ENCODE measurements around the gene EEF1AKMT3. TPM values are rescaled to one million over a fixed set of nuclear protein-coding genes. Genes with fewer than 3 reads are reported as not detected.

EEF1AKMT3 gene
- total and polyA plus RNA-seq, 9 of the 15 experiments (the other 6 are each of a cell fraction or from before 2014, with no cell fraction given) = 4.1 to 17.2 (median 7.9) TPM

DNA sequence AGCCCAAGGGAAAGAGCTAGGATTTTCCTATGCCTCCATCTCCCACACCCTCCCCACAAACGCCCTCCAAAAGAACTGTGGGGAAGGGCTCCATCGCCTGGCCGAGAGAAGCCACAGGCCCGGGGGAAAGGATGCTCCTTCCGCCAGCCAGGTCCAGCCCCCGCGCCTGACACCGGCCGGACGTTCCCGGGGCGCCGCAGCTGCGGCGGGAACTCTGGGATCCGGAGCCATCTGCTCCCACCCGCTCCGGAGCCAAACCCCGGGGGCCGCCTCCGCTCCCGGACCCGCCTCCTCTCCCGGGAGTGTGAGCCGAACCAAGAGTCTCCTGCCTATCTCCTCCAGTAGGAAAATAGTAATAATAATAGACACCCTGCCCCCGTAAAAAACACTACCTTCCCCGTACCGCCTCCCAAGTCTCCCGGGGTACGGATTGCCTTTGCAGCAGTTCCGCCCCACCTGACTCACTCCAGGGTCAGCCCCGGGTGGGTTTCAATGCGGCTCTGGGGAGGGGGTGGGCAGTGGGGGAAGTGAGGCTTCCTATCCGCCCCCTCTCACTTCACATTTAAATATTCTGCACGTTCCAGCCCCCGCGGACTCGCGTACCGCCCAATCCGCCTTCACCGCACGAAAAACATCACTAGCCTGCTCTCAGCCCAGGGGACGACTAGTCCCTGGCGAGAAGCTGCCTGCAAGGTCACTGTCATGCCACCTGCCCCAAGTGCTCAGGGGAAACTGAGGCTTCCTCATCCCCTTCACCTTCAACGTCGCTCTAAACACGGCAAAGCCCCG lies 36.3 kb upstream of the EEF1AKMT3 start (continued):
- TF ChIP-seq HNRNPL (IDR thresholded peaks at IDR 0.05; ENCODE audit: low read depth, low read length) (no peak), ZKSCAN3 (CRISPR knock-in tag; IDR thresholded peaks at IDR 0.05) (no peak), BRD4 (IDR thresholded peaks at IDR 0.05) (no peak), ZNF696 (CRISPR knock-in tag; conservative IDR thresholded peaks at IDR 0.05) (no peak), NR4A1 (CRISPR knock-in tag; IDR thresholded peaks at IDR 0.05) (no peak), NR4A1 (tag; IDR thresholded peaks at IDR 0.05) (no peak), MEIS2 (IDR thresholded peaks at IDR 0.05; ENCODE audit: partially characterized antibody) (no peak), PHF20 (IDR thresholded peaks at IDR 0.05; ENCODE audit: partially characterized antibody) (no peak), MTA3 (IDR thresholded peaks at IDR 0.05; ENCODE audit: borderline replicate concordance) (0 out of 2 replicates have a peak, but pooled peaks have one; percentile 38), ZNF551 (CRISPR knock-in tag; IDR thresholded peaks at IDR 0.05) (no peak), MEF2A (IDR thresholded peaks at IDR 0.05; ENCODE audit: control insufficient read depth, low read depth, low read length) (no peak), PCBP2 (IDR thresholded peaks at IDR 0.05; ENCODE audit: low read depth, low read length, poor library complexity, severe bottlenecking) (no peak), ZNF12 (CRISPR knock-in tag; IDR thresholded peaks at IDR 0.05) (no peak), MAFG (tag; conservative IDR thresholded peaks at IDR 0.05) (no peak), NCOR1 (IDR thresholded peaks at IDR 0.05) (no peak), DMBX1 (CRISPR knock-in tag; IDR thresholded peaks at IDR 0.05; ENCODE audit: borderline replicate concordance) (no peak), SAP30 (IDR thresholded peaks at IDR 0.05; ENCODE audit: borderline replicate concordance, insufficient read depth, low read depth, low read length, poor library complexity, severe bottlenecking) (no peak), TEAD2 (tag; IDR thresholded peaks at IDR 0.05) (no peak), ZNF212 (CRISPR knock-in tag; IDR thresholded peaks at IDR 0.05) (no peak)
- TF ChIP-seq, protein P1, sequence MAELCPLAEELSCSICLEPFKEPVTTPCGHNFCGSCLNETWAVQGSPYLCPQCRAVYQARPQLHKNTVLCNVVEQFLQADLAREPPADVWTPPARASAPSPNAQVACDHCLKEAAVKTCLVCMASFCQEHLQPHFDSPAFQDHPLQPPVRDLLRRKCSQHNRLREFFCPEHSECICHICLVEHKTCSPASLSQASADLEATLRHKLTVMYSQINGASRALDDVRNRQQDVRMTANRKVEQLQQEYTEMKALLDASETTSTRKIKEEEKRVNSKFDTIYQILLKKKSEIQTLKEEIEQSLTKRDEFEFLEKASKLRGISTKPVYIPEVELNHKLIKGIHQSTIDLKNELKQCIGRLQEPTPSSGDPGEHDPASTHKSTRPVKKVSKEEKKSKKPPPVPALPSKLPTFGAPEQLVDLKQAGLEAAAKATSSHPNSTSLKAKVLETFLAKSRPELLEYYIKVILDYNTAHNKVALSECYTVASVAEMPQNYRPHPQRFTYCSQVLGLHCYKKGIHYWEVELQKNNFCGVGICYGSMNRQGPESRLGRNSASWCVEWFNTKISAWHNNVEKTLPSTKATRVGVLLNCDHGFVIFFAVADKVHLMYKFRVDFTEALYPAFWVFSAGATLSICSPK (IDR thresholded peaks at IDR 0.05; ENCODE audit: borderline replicate concordance) = no peak
- TF ChIP-seq, protein P2, sequence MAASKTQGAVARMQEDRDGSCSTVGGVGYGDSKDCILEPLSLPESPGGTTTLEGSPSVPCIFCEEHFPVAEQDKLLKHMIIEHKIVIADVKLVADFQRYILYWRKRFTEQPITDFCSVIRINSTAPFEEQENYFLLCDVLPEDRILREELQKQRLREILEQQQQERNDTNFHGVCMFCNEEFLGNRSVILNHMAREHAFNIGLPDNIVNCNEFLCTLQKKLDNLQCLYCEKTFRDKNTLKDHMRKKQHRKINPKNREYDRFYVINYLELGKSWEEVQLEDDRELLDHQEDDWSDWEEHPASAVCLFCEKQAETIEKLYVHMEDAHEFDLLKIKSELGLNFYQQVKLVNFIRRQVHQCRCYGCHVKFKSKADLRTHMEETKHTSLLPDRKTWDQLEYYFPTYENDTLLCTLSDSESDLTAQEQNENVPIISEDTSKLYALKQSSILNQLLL (CRISPR knock-in tag; IDR thresholded peaks at IDR 0.05; ENCODE audit: borderline replicate concordance) = no peak
- TF ChIP-seq, protein P3, sequence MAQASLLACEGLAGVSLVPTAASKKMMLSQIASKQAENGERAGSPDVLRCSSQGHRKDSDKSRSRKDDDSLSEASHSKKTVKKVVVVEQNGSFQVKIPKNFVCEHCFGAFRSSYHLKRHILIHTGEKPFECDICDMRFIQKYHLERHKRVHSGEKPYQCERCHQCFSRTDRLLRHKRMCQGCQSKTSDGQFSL (CRISPR knock-in tag; IDR thresholded peaks at IDR 0.05) = no peak
- TF ChIP-seq, protein P3 (tag; IDR thresholded peaks at IDR 0.05) = no peak
- TF ChIP-seq, protein P4, sequence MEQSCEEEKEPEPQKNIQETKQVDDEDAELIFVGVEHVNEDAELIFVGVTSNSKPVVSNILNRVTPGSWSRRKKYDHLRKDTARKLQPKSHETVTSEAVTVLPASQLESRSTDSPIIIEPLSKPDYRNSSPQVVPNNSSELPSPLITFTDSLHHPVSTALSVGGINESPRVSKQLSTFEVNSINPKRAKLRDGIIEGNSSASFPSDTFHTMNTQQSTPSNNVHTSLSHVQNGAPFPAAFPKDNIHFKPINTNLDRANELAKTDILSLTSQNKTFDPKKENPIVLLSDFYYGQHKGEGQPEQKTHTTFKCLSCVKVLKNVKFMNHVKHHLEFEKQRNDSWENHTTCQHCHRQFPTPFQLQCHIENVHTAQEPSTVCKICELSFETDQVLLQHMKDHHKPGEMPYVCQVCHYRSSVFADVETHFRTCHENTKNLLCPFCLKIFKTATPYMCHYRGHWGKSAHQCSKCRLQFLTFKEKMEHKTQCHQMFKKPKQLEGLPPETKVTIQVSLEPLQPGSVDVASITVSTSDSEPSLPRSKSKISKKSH (CRISPR knock-in tag; IDR thresholded peaks at IDR 0.05) = no peak

Measured in K562 (cell line).